GM19397 (cell line): ENCODE data around the gene CDK16.

ENCODE experiments used
- ATAC-seq: cut with Tn5 transposase; IDR thresholded peaks from one replicate; pipeline ENCODE4 v1.9.1; 2021; ENCODE audit warnings: mild to moderate bottlenecking, moderate library complexity; ENCODE audit not compliant: unreplicated experiment

CDK16 gene

GRCh38 chrX:47226531-47227333, 8.3 kb downstream of the CDK16 start:
- no peak for ATAC-seq

GRCh38 chrX:47227334-47227583, 8.8 kb downstream of the CDK16 start:
- no peak for ATAC-seq

- ATAC-seq, result no peak
Observed at GRCh38 chrX:47228550-47229270, 10.2 kb downstream of the CDK16 start.

GRCh38 chrX:47229427-47229826, 10.9 kb downstream of the CDK16 start:
- ATAC-seq, result no peak

- ATAC-seq, result no peak
Observed at GRCh38 chrX:47230136-47230868, 11.8 kb downstream of the CDK16 start.

- no peak for ATAC-seq
Observed at GRCh38 chrX:47231167-47231566, 12.7 kb downstream of the CDK16 start.

GRCh38 chrX:47232197-47232802, 13.8 kb downstream of the CDK16 start:
- ATAC-seq, result no peak

- ATAC-seq, result peak; percentile 29
Observed at GRCh38 chrX:47232803-47233332, 14.4 kb downstream of the CDK16 start, which contains the start of gene USP11. Gene USP11 (plus strand): TSS chrX:47233009. CDS start chrX:47233044, 35 bp downstream.

GRCh38 chrX:47233333-47234113, 15.0 kb downstream of the CDK16 start:
- peak; percentile 81 for ATAC-seq

- ATAC-seq, result no peak
Observed at GRCh38 chrX:47234583-47234982, 16.1 kb downstream of the CDK16 start.

- no peak for ATAC-seq
Observed at GRCh38 chrX:47235691-47236103, 17.2 kb downstream of the CDK16 start.

GRCh38 chrX:47239199-47239598, 20.7 kb downstream of the CDK16 start:
- no peak for ATAC-seq

- ATAC-seq, result no peak
Observed at GRCh38 chrX:47239898-47240545, 21.5 kb downstream of the CDK16 start.

- no peak for ATAC-seq
Observed at GRCh38 chrX:47240619-47241018, 22.1 kb downstream of the CDK16 start.

- no peak for ATAC-seq
Observed at GRCh38 chrX:47241201-47242011, 22.9 kb downstream of the CDK16 start.

GRCh38 chrX:47242321-47242720, 23.8 kb downstream of the CDK16 start:
- ATAC-seq, result no peak

GRCh38 chrX:47243351-47243750, 24.9 kb downstream of the CDK16 start:
- no peak for ATAC-seq

- no peak for ATAC-seq
Observed at GRCh38 chrX:47244676-47245075, 26.2 kb downstream of the CDK16 start.

GRCh38 chrX:47245156-47245555, 26.7 kb downstream of the CDK16 start:
- ATAC-seq, result no peak
